HCT116 (cell line): ENCODE data around the gene COL23A1. TPM values are rescaled to one million over a fixed set of nuclear protein-coding genes. Genes with fewer than 3 reads are reported as not detected.

Experiments used
- ATAC-seq: fragments of 200-7000 bp; cut with Tn5 transposase; 2 replicates; pipeline ENCODE4 v1.9.1; 2020; ENCODE audit warnings: mild to moderate bottlenecking, moderate library complexity
- BruUV-seq: library from RNA; stranded (reverse); fragments of 400-500 nt; replicated peaks from 2 replicates; lab custom pipeline; 2021; lab: Mats Ljungman, UMichigan
- CTCF ChIA-PET: fragments of 300-600 bp; sonication (Branson Sonifier 250); formaldehyde crosslinking; loops from one replicate; lab custom pipeline; 2021; ENCODE audit warnings: antibody characterized with exemption; lab: Charles Lee
- POLR2A ChIA-PET: fragments of 300-600, 350-600 bp; sonication (Branson Sonifier 250); formaldehyde crosslinking; loops from one replicate; lab custom pipeline; 2021; ENCODE audit warnings: antibody characterized with exemption; lab: Charles Lee
- RAD21 ChIA-PET, 2 experiments: fragments of 300-600 bp; sonication (Branson Sonifier 250); formaldehyde crosslinking; loops; one replicate each; lab custom pipeline; 2023; ENCODE audit warnings: low total read pairs in 2 of 2; ENCODE audit not compliant: uncharacterized antibody in 2 of 2, unreplicated experiment in 2 of 2, low non-redundant PET in 1 of 2; lab: Charles Lee
- DNase-seq: peaks from one replicate; pipeline ENCODE4 v3.0.0-alpha.2; 2010; ENCODE audit warnings: low read depth, low spot score
- H2AFZ ChIP-seq: fragments of 200-600 bp; shearing (Covaris generic), sonication (generic); 2 replicates; pipeline ENCODE4 v1.6.1; 2017; ENCODE audit warnings: low read depth, mixed run types, mixed read lengths, antibody characterized with exemption, low read length; ENCODE audit not compliant: poor library complexity, severe bottlenecking
- H3K27ac ChIP-seq: 2 replicates; pipeline ENCODE4 v1.5.1; 2012; ENCODE audit warnings: low read depth, low read length
- H3K27me3 ChIP-seq: fragments of 200-600 bp; sonication (generic); 2 replicates; pipeline ENCODE4 v1.6.1; 2016; ENCODE audit warnings: mixed run types, low read length, mixed read lengths; ENCODE audit not compliant: insufficient read depth
- H3K36me3 ChIP-seq, 2 experiments: fragments of 200-500 bp in 1 of 2; fragments of 200-600 bp in 1 of 2; sonication (Bioruptor generic) in 1 of 2; sonication (generic) in 1 of 2; 2 replicates each; pipeline versions ENCODE4 v1.5.1 to v1.6.1; 2014 to 2016; ENCODE audit warnings: low read length in 2 of 2, inconsistent platforms in 1 of 2, mixed read lengths in 1 of 2, mixed run types in 1 of 2; ENCODE audit not compliant: insufficient read depth in 2 of 2, control insufficient read depth in 1 of 2
- H3K4me1 ChIP-seq, 2 experiments: fragments of 200-600 bp in 1 of 2; sonication (generic) in 1 of 2; 2 replicates each; pipeline versions ENCODE4 v1.5.1 to v1.6.1; 2012 to 2017; ENCODE audit warnings: low read length in 2 of 2, inconsistent platforms in 1 of 2, mild to moderate bottlenecking in 1 of 2, mixed read lengths in 1 of 2, mixed run types in 1 of 2, moderate library complexity in 1 of 2; ENCODE audit not compliant: insufficient read depth in 2 of 2, control insufficient read depth in 1 of 2
- H3K4me2 ChIP-seq: fragments of 200-600 bp; sonication (generic); 2 replicates; pipeline ENCODE4 v1.6.1; 2017; ENCODE audit warnings: mixed run types, low read length, mixed read lengths
- H3K4me3 ChIP-seq, 2 experiments: fragments of 200-600 bp in 1 of 2; sonication (generic) in 1 of 2; replicated peaks in 1 of 2; 2 replicates each; pipeline ENCODE4 v1.5.1; 2011 to 2016; ENCODE audit warnings: low read length in 2 of 2, control low read depth in 1 of 2, low read depth in 1 of 2, mild to moderate bottlenecking in 1 of 2, mixed read lengths in 1 of 2, mixed run types in 1 of 2
- H3K79me2 ChIP-seq: fragments of 200-600 bp; sonication (generic); 2 replicates; pipeline ENCODE4 v1.6.1; 2017; ENCODE audit warnings: mild to moderate bottlenecking, mixed run types, low read length, moderate library complexity, mixed read lengths; ENCODE audit not compliant: insufficient read depth
- H3K9ac ChIP-seq: fragments of 200-600 bp; sonication (generic); 2 replicates; pipeline ENCODE4 v1.6.1; 2016; ENCODE audit warnings: low read length, mixed read lengths
- H3K9me2 ChIP-seq: fragments of 200-600 bp; sonication (generic), shearing (Covaris generic); 2 replicates; pipeline ENCODE4 v1.6.1; 2017; ENCODE audit warnings: mixed run types, mild to moderate bottlenecking, moderate library complexity; ENCODE audit not compliant: insufficient read depth
- H3K9me3 ChIP-seq, 2 experiments: fragments of 200-500 bp in 1 of 2; fragments of 200-600 bp in 1 of 2; sonication (Bioruptor generic) in 1 of 2; sonication (generic) in 1 of 2; 2 replicates each; pipeline ENCODE4 v1.6.1; 2014 to 2017; ENCODE audit warnings: low read length in 2 of 2, mixed read lengths in 2 of 2, inconsistent platforms in 1 of 2, low read depth in 1 of 2, mild to moderate bottlenecking in 1 of 2, mixed run types in 1 of 2, moderate library complexity in 1 of 2; ENCODE audit not compliant: control insufficient read depth in 1 of 2, insufficient read depth in 1 of 2
- H4K20me1 ChIP-seq: fragments of 200-600 bp; sonication (generic), shearing (Covaris generic); 2 replicates; pipeline ENCODE4 v1.6.1; 2017; ENCODE audit warnings: mixed run types, mild to moderate bottlenecking, moderate library complexity; ENCODE audit not compliant: insufficient read depth
- CBX3 ChIP-seq: IDR thresholded peaks from 2 replicates; pipeline ENCODE4 v1.6.1; 2012; ENCODE audit warnings: low read depth
- CEBPB ChIP-seq: IDR thresholded peaks from 2 replicates; pipeline ENCODE4 v1.6.1; 2012; ENCODE audit warnings: low read depth
- EGR1 ChIP-seq: IDR thresholded peaks from 2 replicates; pipeline ENCODE4 v1.6.1; 2012; ENCODE audit warnings: low read depth
- ELF1 ChIP-seq: IDR thresholded peaks from 2 replicates; pipeline ENCODE4 v1.6.1; 2012; ENCODE audit warnings: low read depth, borderline replicate concordance
- EZH2 ChIP-seq: fragments of 200-600 bp; sonication (generic); IDR thresholded peaks from 2 replicates; pipeline ENCODE4 v1.6.1; 2017; ENCODE audit warnings: antibody characterized with exemption, mixed run types
- EZH2phosphoT487 ChIP-seq: fragments of 200-600 bp; IDR thresholded peaks from 2 replicates; pipeline ENCODE4 v1.6.1; 2018; ENCODE audit warnings: antibody characterized with exemption, borderline replicate concordance
- FOSL1 ChIP-seq: IDR thresholded peaks from 2 replicates; pipeline ENCODE4 v1.6.1; 2012; ENCODE audit warnings: low read depth
- POLR2A ChIP-seq: IDR thresholded peaks from 2 replicates; pipeline ENCODE4 v1.7.0; 2011; ENCODE audit warnings: borderline replicate concordance; ENCODE audit not compliant: insufficient read depth, insufficient read length; ENCODE audit errors: extremely low read depth
- POLR2AphosphoS5 ChIP-seq: IDR thresholded peaks from 2 replicates; pipeline ENCODE4 v1.6.1; 2011; ENCODE audit warnings: mild to moderate bottlenecking, low read depth, low read length, moderate library complexity
- RAD21 ChIP-seq: IDR thresholded peaks from 2 replicates; pipeline ENCODE4 v1.6.1; 2012; ENCODE audit warnings: low read depth, mild to moderate bottlenecking
- SIN3A ChIP-seq: IDR thresholded peaks from 2 replicates; pipeline ENCODE4 v1.6.1; 2012; ENCODE audit warnings: low read depth
- SRF ChIP-seq: IDR thresholded peaks from 2 replicates; pipeline ENCODE4 v1.6.1; 2012; ENCODE audit warnings: low read depth
- YY1 ChIP-seq: IDR thresholded peaks from 2 replicates; pipeline ENCODE4 v1.6.1; 2011; ENCODE audit warnings: low read length, low read depth, moderate library complexity, mild to moderate bottlenecking; ENCODE audit not compliant: insufficient replicate concordance; ENCODE audit errors: extremely low read depth
- ZFX ChIP-seq: fragments of 450-650 bp; IDR thresholded peaks from 2 replicates; pipeline ENCODE4 v1.6.1; 2017
- intact Hi-C: fragments of 100-400 bp; cut with micrococcal nuclease; formaldehyde crosslinking; loops from 2 replicates; pipeline ENCODE4 v1.10.0; 2022
- total RNA-seq: library from RNA; stranded (reverse); gene quantifications from one replicate; pipeline ENCODE4 v1.2.1, GENCODE V29; 2021; ENCODE audit not compliant: unreplicated experiment
- TF ChIP-seq, protein P1 (sequence below), 3 experiments: fragments of 200-600 bp in 1 of 3; sonication (generic) in 1 of 3; IDR thresholded peaks in 2 of 3; conservative IDR thresholded peaks in 1 of 3; 2 replicates each; pipeline ENCODE4 v1.5.1; 2012 to 2017; ENCODE audit warnings: low read depth in 2 of 3, low read length in 2 of 3, antibody characterized with exemption in 1 of 3, borderline replicate concordance in 1 of 3, control low read depth in 1 of 3, mild to moderate bottlenecking in 1 of 3, mixed read lengths in 1 of 3, mixed run types in 1 of 3, moderate library complexity in 1 of 3; ENCODE audit not compliant: insufficient read depth in 1 of 3
- TF ChIP-seq, protein P2 (sequence below): IDR thresholded peaks from 2 replicates; pipeline ENCODE4 v1.6.1; 2011; ENCODE audit warnings: mild to moderate bottlenecking, low read length, moderate library complexity; ENCODE audit not compliant: insufficient replicate concordance; ENCODE audit errors: extremely low read depth
- TF ChIP-seq, protein P3 (sequence below): IDR thresholded peaks from 2 replicates; pipeline ENCODE4 v1.6.1; 2012

Gene COL23A1
- total RNA-seq, 1 experiment from 2014 or later: not detected

DNA sequence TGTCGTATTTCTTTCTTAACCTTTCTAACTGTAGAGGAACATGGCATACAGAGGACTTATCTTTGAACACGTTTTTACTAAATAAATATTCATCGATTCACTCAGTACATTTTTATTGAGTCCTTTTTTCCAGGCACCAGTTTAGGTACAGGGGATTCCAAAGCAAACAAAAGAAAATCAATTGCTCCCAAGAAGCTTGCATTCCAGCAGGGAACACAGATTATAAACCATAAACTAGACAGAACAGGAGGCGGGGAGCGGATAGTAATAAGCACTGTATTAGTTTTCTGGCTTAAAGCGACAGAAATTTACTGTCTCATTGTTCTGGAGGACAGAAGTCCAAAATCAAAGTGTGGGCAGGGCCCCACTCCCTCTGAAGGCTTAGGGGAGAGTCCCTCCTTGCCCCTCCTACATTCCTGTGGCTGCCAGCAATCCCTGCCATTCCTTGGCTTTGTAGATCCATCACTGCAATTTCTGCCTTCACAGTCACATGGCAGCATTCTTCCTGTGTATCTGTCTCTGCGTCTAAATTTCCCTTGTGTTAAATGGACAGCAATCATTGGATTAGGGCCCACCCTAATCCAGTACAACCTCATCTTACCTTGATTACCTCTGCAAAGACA is 115.5 kb downstream of the COL23A1 start:
- Histone ChIP-seq H3K9ac (no peak overlapping the region), H3K27ac (no peak overlapping the region), H3K9me2 (no peaks in the 10 kb centered on the region), H3K9me3 (no peaks in the 10 kb centered on the region), H3K79me2 (no peaks in the 10 kb centered on the region), H2AFZ (no peak overlapping the region), H4K20me1 (no peaks in the 10 kb centered on the region), H3K36me3 (no peaks in the 10 kb centered on the region), H3K4me3 (no peak overlapping the region), H3K27me3 (no peaks in the 10 kb centered on the region), H3K4me2 (no peak overlapping the region), H3K4me1 (peaks cover 0 to 2% of the 10 kb centered on the region in 2 experiments; a peak in 1 of 4 replicates)
- DNase-seq (no peak), ATAC-seq (no peak)
- ChIA-PET RAD21 (no interaction called here), POLR2A (no interaction called here), CTCF (no interaction called here)
- intact Hi-C loops: no loop called here
- TF ChIP-seq CEBPB: no peak
- no peak for TF ChIP-seq FOSL1
- TF ChIP-seq CBX3: no peak
- TF ChIP-seq EGR1: no peak
- TF ChIP-seq POLR2AphosphoS5: no peak
- no peak for TF ChIP-seq SRF
- no peak for TF ChIP-seq EZH2
- no peak for TF ChIP-seq RAD21
- TF ChIP-seq EZH2phosphoT487: no peak
- TF ChIP-seq, protein P1, sequence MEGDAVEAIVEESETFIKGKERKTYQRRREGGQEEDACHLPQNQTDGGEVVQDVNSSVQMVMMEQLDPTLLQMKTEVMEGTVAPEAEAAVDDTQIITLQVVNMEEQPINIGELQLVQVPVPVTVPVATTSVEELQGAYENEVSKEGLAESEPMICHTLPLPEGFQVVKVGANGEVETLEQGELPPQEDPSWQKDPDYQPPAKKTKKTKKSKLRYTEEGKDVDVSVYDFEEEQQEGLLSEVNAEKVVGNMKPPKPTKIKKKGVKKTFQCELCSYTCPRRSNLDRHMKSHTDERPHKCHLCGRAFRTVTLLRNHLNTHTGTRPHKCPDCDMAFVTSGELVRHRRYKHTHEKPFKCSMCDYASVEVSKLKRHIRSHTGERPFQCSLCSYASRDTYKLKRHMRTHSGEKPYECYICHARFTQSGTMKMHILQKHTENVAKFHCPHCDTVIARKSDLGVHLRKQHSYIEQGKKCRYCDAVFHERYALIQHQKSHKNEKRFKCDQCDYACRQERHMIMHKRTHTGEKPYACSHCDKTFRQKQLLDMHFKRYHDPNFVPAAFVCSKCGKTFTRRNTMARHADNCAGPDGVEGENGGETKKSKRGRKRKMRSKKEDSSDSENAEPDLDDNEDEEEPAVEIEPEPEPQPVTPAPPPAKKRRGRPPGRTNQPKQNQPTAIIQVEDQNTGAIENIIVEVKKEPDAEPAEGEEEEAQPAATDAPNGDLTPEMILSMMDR (IDR thresholded peaks at IDR 0.05 in 2 of 3, conservative IDR thresholded peaks at IDR 0.05 in 1 of 3; ENCODE audit: borderline replicate concordance in 1 of 3, insufficient read depth in 1 of 3, low read depth in 2 of 3, low read length in 2 of 3): no peak
- TF ChIP-seq, protein P2, sequence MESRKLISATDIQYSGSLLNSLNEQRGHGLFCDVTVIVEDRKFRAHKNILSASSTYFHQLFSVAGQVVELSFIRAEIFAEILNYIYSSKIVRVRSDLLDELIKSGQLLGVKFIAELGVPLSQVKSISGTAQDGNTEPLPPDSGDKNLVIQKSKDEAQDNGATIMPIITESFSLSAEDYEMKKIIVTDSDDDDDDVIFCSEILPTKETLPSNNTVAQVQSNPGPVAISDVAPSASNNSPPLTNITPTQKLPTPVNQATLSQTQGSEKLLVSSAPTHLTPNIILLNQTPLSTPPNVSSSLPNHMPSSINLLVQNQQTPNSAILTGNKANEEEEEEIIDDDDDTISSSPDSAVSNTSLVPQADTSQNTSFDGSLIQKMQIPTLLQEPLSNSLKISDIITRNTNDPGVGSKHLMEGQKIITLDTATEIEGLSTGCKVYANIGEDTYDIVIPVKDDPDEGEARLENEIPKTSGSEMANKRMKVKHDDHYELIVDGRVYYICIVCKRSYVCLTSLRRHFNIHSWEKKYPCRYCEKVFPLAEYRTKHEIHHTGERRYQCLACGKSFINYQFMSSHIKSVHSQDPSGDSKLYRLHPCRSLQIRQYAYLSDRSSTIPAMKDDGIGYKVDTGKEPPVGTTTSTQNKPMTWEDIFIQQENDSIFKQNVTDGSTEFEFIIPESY: no peak
- TF ChIP-seq ELF1: no peak
- no peak for TF ChIP-seq POLR2A
- no peak for TF ChIP-seq SIN3A
- TF ChIP-seq ZFX: no peak
- no peak for TF ChIP-seq YY1
- TF ChIP-seq, protein P3, sequence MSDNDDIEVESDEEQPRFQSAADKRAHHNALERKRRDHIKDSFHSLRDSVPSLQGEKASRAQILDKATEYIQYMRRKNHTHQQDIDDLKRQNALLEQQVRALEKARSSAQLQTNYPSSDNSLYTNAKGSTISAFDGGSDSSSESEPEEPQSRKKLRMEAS: no peak
- BruUV-seq: no TSS peak
